ENCODE results near the gene DUSP2.
"Not testable (repeated sequence)": the region's sequence is repeated elsewhere in the genome, so short reads cannot be mapped to it uniquely, and the experiment has no call there.

The DUSP2 gene

GRCh38 chr2:96146153-96146880, 1.1 kb upstream of the DUSP2 start:
- DNase-seq = no peak

- no peak for DNase-seq
Measured at GRCh38 chr2:96145848-96146152, 560 bp upstream of the DUSP2 start.

- DNase-seq = no peak
Measured at GRCh38 chr2:96144481-96145035, 682 bp downstream of the DUSP2 start.

GRCh38 chr2:96143848-96144480, 1.3 kb downstream of the DUSP2 start:
- DNase-seq = no peak

- DNase-seq = no peak
Measured at GRCh38 chr2:96143231-96143847, 1.9 kb downstream of the DUSP2 start.

- DNase-seq = no peak
Measured at GRCh38 chr2:96142217-96143113, 2.8 kb downstream of the DUSP2 start.

- not testable (repeated sequence) for DNase-seq
Measured at GRCh38 chr2:96141624-96141967, 3.6 kb downstream of the DUSP2 start.

- no peak for DNase-seq
Measured at GRCh38 chr2:96140941-96141623, 4.2 kb downstream of the DUSP2 start.

GRCh38 chr2:96139181-96139758, 6.0 kb downstream of the DUSP2 start:
- DNase-seq = no peak

GRCh38 chr2:96138179-96139145, 6.8 kb downstream of the DUSP2 start, which contains the start of gene ASTL:
TSS of gene ASTL (minus strand) at chr2:96138502. CDS start at chr2:96138436, 66 bp downstream.
- DNase-seq = peak; percentile 44

GRCh38 chr2:96137321-96138178, 7.7 kb downstream of the DUSP2 start:
- DNase-seq = no peak

- no peak for DNase-seq
Measured at GRCh38 chr2:96136129-96136720, 9.0 kb downstream of the DUSP2 start.

GRCh38 chr2:96135621-96136020, 9.6 kb downstream of the DUSP2 start:
- DNase-seq = no peak

GRCh38 chr2:96135171-96135570, 10.1 kb downstream of the DUSP2 start:
- no peak for DNase-seq

- DNase-seq = no peak
Measured at GRCh38 chr2:96134421-96134820, 10.8 kb downstream of the DUSP2 start.

- no peak for DNase-seq
Measured at GRCh38 chr2:96131813-96132745, 13.2 kb downstream of the DUSP2 start.

GRCh38 chr2:96131152-96131812, 14.0 kb downstream of the DUSP2 start:
- DNase-seq = no peak

GRCh38 chr2:96130483-96130882, 14.8 kb downstream of the DUSP2 start:
- no peak for DNase-seq

Measured in fibroblast of skin of right biceps (primary cell).